ENCODE measurements around the gene PTPN7.

- TF ChIP-seq CTCF (optimal IDR thresholded peaks at IDR 0.05 in 1 of 3, IDR thresholded peaks at IDR 0.05 in 1 of 3, conservative IDR thresholded peaks at IDR 0.05 in 1 of 3; ENCODE audit: extremely low read depth in 1 of 3, insufficient read depth in 2 of 3, low read length in 3 of 3): no peak
- TF ChIP-seq EZH2 (IDR thresholded peaks at IDR 0.05; ENCODE audit: low read length): no peak
Observed at GRCh38 chr1:202164271-202165037, 4.1 kb upstream of the PTPN7 start.
